ENCODE results near the gene VPS8. TPM values are rescaled to one million over a fixed set of nuclear protein-coding genes. Genes with fewer than 3 reads are reported as not detected.

VPS8 gene
- polyA plus RNA-seq, 2 of the 4 experiments (the other 2 are of a cell fraction) = 10.3 to 30.1 TPM

- no peak for DNase-seq (ENCODE audit: low read depth in 1 of 2, low spot score in 1 of 2)
- Histone ChIP-seq H3K4me2 (no peak overlapping the region), H3K27ac (no peak overlapping the region), H3K9me3 (no peaks in the 10 kb centered on the region), H3K4me1 (peaks cover 15% of the 10 kb centered on the region), H3K4me3 (no peak overlapping the region)
- TF ChIP-seq SREBF2 (IDR thresholded peaks at IDR 0.05) (no peak), MAFK (IDR thresholded peaks at IDR 0.05; ENCODE audit: partially characterized antibody) (no peak), CBX8 (IDR thresholded peaks at IDR 0.05) (no peak), RNF2 (IDR thresholded peaks at IDR 0.05; ENCODE audit: borderline replicate concordance, low read depth) (no peak), KDM5A (IDR thresholded peaks at IDR 0.05) (no peak), ZSCAN20 (CRISPR knock-in tag; IDR thresholded peaks at IDR 0.05) (no peak), RAD21 (conservative IDR thresholded peaks at IDR 0.05 in 1 of 2, IDR thresholded peaks at IDR 0.05 in 1 of 2) (no peak), FOSB (CRISPR knock-in tag; IDR thresholded peaks at IDR 0.05) (no peak), HMGXB4 (CRISPR knock-in tag; IDR thresholded peaks at IDR 0.05; ENCODE audit: borderline replicate concordance) (no peak), HOXA7 (CRISPR knock-in tag; IDR thresholded peaks at IDR 0.05) (no peak), KDM1A (IDR thresholded peaks at IDR 0.05; ENCODE audit: low read depth) (no peak), PBX3 (IDR thresholded peaks at IDR 0.05) (no peak), FOSL2 (IDR thresholded peaks at IDR 0.05) (no peak), FOSL2 (CRISPR knock-in tag; IDR thresholded peaks at IDR 0.05) (no peak), MAX (IDR thresholded peaks at IDR 0.05) (no peak)
- POLR2A ChIA-PET = no interaction called here
- no peak for FAIRE-seq
- no peak for ATAC-seq
- CTCF ChIA-PET = no interaction called here
These were observed 33.9 kb downstream of the VPS8 start for GRCh38 chr3:184845819-184846218.

GRCh38 chr3:184846496-184846895, 34.5 kb downstream of the VPS8 start:
- H3K4me3 ChIP-seq = no peak overlapping the region
- ATAC-seq (no peak), FAIRE-seq (no peak), DNase-seq (ENCODE audit: low read depth in 1 of 2, low spot score in 1 of 2) (no peak)
- H3K27ac ChIP-seq = no peak overlapping the region
- H3K4me1 ChIP-seq = peaks cover 15% of the 10 kb centered on the region
- TF ChIP-seq FOSL2 (IDR thresholded peaks at IDR 0.05) = no peak
- no peak for TF ChIP-seq FOSL2 (CRISPR knock-in tag; IDR thresholded peaks at IDR 0.05)
- no peak for TF ChIP-seq USF2 (IDR thresholded peaks at IDR 0.05)
- no peak for TF ChIP-seq BHLHE40 (IDR thresholded peaks at IDR 0.05; ENCODE audit: low read depth, low read length)
- no peak for TF ChIP-seq TP53 (CRISPR knock-in tag; IDR thresholded peaks at IDR 0.05)
- TF ChIP-seq HDAC2 (IDR thresholded peaks at IDR 0.05) = no peak
- no peak for TF ChIP-seq PBX3 (IDR thresholded peaks at IDR 0.05)
- TF ChIP-seq RAD21 (conservative IDR thresholded peaks at IDR 0.05 in 1 of 2, IDR thresholded peaks at IDR 0.05 in 1 of 2) = no peak
- TF ChIP-seq CEBPB (IDR thresholded peaks at IDR 0.05) = no peak
- no peak for TF ChIP-seq RFX5 (IDR thresholded peaks at IDR 0.05)
- TF ChIP-seq SMC3 (IDR thresholded peaks at IDR 0.05) = no peak
- TF ChIP-seq RARB (CRISPR knock-in tag; IDR thresholded peaks at IDR 0.05) = no peak
- TF ChIP-seq POLR2AphosphoS2 (conservative IDR thresholded peaks at IDR 0.05; ENCODE audit: low read length) = no peak
- TF ChIP-seq HOXB13 (CRISPR knock-in tag; IDR thresholded peaks at IDR 0.05; ENCODE audit: low read depth) = no peak
- TF ChIP-seq RCOR1 (IDR thresholded peaks at IDR 0.05; ENCODE audit: low read depth, low read length) = no peak
- no peak for TF ChIP-seq NR3C1 (IDR thresholded peaks at IDR 0.05)
- no peak for TF ChIP-seq MAFK (IDR thresholded peaks at IDR 0.05; ENCODE audit: partially characterized antibody)
- no peak for TF ChIP-seq JUNB (IDR thresholded peaks at IDR 0.05)
- TF ChIP-seq ATOH8 (CRISPR knock-in tag; IDR thresholded peaks at IDR 0.05; ENCODE audit: low read depth) = no peak
- no peak for TF ChIP-seq HMGXB4 (CRISPR knock-in tag; IDR thresholded peaks at IDR 0.05; ENCODE audit: borderline replicate concordance)
- no peak for TF ChIP-seq HOXA7 (CRISPR knock-in tag; IDR thresholded peaks at IDR 0.05)
- ChIA-PET CTCF (interaction anchor here (0.5 kb wide), 1 partner anchor 440 kb away, joined by 3 read pairs; no protein-coding TSS in a partner anchor), POLR2A (no interaction called here)
- H3K9me3 ChIP-seq = no peaks in the 10 kb centered on the region
- 87% methylated on average over 6 of the region's 6 CpGs for WGBS (ENCODE audit: missing lambda C conversion rate)
- H3K4me2 ChIP-seq = no peak overlapping the region

Data from A549 (cell line).